Ovary (tissue), 9 donors: Measurements from ENCODE around the gene CDKAL1. TPM values are rescaled to one million over a fixed set of nuclear protein-coding genes. Genes with fewer than 3 reads are reported as not detected.

ENCODE experiments used
- DNase-seq, 5 donors: peaks; one replicate each; pipeline ENCODE4 v3.0.0-alpha.2; 2019 to 2020
- H3K27ac ChIP-seq, 2 donors: fragments of 200-600 bp; one replicate each; pipeline versions ENCODE4 v1.5.1 to v1.8.0; 2019 to 2022
- H3K27me3 ChIP-seq: fragments of 200-600 bp; one replicate; pipeline ENCODE4 v1.8.0; 2022
- H3K36me3 ChIP-seq: fragments of 200-600 bp; sonication (generic); one replicate; pipeline ENCODE4 v1.5.1; 2019
- H3K4me1 ChIP-seq: one replicate; pipeline ENCODE4 v1.8.1; 2013; ENCODE audit warnings: mild to moderate bottlenecking, moderate library complexity; ENCODE audit not compliant: insufficient read depth
- H3K4me3 ChIP-seq: fragments of 200-600 bp; sonication (generic); one replicate; pipeline ENCODE4 v1.5.1; 2017
- H3K9me3 ChIP-seq, 2 donors: fragments of 200-600 bp in 1 of 2; sonication (generic) in 1 of 2; one replicate each; pipeline versions ENCODE4 v1.5.1 to v1.8.1; 2013 to 2019; ENCODE audit warnings: mild to moderate bottlenecking in 1 of 2, moderate library complexity in 1 of 2
- CTCF ChIP-seq, 3 donors: fragments of 450-650 bp in 2 of 3; fragments of 200-600 bp in 1 of 3; IDR thresholded peaks; one replicate each; pipeline versions ENCODE4 v1.5.1 to v1.8.0; 2016 to 2022; ENCODE audit warnings: antibody characterized with exemption in 3 of 3, mild to moderate bottlenecking in 1 of 3
- EP300 ChIP-seq: sonication (generic); formaldehyde crosslinking; IDR thresholded peaks from one replicate; pipeline ENCODE4 v1.6.1; 2017; ENCODE audit warnings: antibody characterized with exemption
- POLR2A ChIP-seq: fragments of 450-650 bp; IDR thresholded peaks from one replicate; pipeline ENCODE4 v1.6.1; 2017; ENCODE audit warnings: antibody characterized with exemption, mild to moderate bottlenecking, moderate library complexity
- WGBS, 3 donors: extraction: QIAGEN DNeasy Blood & Tissue Kit in 1 of 3; methylation state at CpG; one replicate each; pipeline versions ENCODE4 v1.1.5 to v1.1.7; 2013 to 2017; 5-methylcytosine and 5-hydroxymethylcytosine counted together
- intact Hi-C, 4 donors: fragments of 100-400 bp; cut with DNase I; formaldehyde crosslinking; loops; one replicate each; pipeline versions ENCODE4 v1.11.0 to v1.15.1; 2022 to 2023
- polyA plus RNA-seq, 2 donors: library from polyadenylated mRNA; stranded (reverse); fragments of 200-250 nt in 1 of 2; fragments of 350-450 nt in 1 of 2; fragmentation: Illumina TruSeq in 1 of 2; extraction: RNeasy Lipid Tissue Mini Kit (QIAGEN cat#74804) in 1 of 2; gene quantifications; one replicate each; pipeline ENCODE4 v1.2.3, GENCODE V29; 2013 to 2014
- total RNA-seq, 7 donors: library from RNA; depleted of rRNA in 2 of 7; stranded (reverse); fragments of >200 nt in 2 of 7; fragmentation: NEBNext Ultra II Directional in 3 of 7; extraction: Animal tissue kit (Norgen Biotek cat#: 25700) in 3 of 7; gene quantifications; one replicate each; pipeline versions ENCODE4 v1.1.0 to v1.2.4, GENCODE V29; 2016 to 2023
- donor health status: DM: no; HTN: no; CAD: no; lungs with moderate emphysema.
- donor health status: DM: no; HTN: no; CAD: no.
- donor health status: Bipolar disorder and iron deficiency.
- donor health status: DM: yes; HTN: yes; CAD: no.
- donor health status: DM: no; HTN: no; CAD: no.
- donor health status: DM: yes; HTN: yes; CAD: no.

Gene CDKAL1
- total and polyA plus RNA-seq, 9 donors = 6.8 to 21.3 (median 18.9) TPM

- DNase-seq = no peak
- 72 to 79% (median 78%) methylated on average over 5 of the region's 5 CpGs for WGBS, 3 donors
Observed at GRCh38 chr6:20705741-20706140, 171.5 kb downstream of the CDKAL1 start.

GRCh38 chr6:20706238-20706938 is 172.1 kb downstream of the CDKAL1 start:
- Histone ChIP-seq H3K27ac (no peak overlapping the region), H3K4me1 (no peaks in the 10 kb centered on the region), H3K4me3 (no peak overlapping the region), H3K9me3 (no peaks in the 10 kb centered on the region), H3K27me3 (no peaks in the 10 kb centered on the region), H3K36me3 (no peaks in the 10 kb centered on the region)
- DNase-seq = no peak
- no peak for TF ChIP-seq POLR2A
- no peak for TF ChIP-seq CTCF (IDR thresholded peaks at IDR 0.05)
- TF ChIP-seq EP300 = no peak
- intact Hi-C loops = no loop called here
- 97 to 100% (median 98%) methylated on average over 1 of the region's 1 CpG for WGBS, 3 donors

More at GRCh38 chr6:20705741-20706140, 171.5 kb downstream of the CDKAL1 start:
- TF ChIP-seq EP300 (no peak), POLR2A (no peak), CTCF (IDR thresholded peaks at IDR 0.05) (no peak)
- H3K4me1 ChIP-seq = no peaks in the 10 kb centered on the region
- intact Hi-C loops = no loop called here
- H3K9me3 ChIP-seq = no peaks in the 10 kb centered on the region
- no peak overlapping the region for H3K27ac ChIP-seq
- no peaks in the 10 kb centered on the region for H3K36me3 ChIP-seq
- H3K27me3 ChIP-seq = no peaks in the 10 kb centered on the region
- H3K4me3 ChIP-seq = no peak overlapping the region

GRCh38 chr6:20706939-20707485 is 172.8 kb downstream of the CDKAL1 start:
- no peaks in the 10 kb centered on the region for H3K36me3 ChIP-seq
- no peaks in the 10 kb centered on the region for H3K27me3 ChIP-seq
- H3K4me1 ChIP-seq = no peaks in the 10 kb centered on the region
- intact Hi-C loops = no loop called here
- TF ChIP-seq EP300 (no peak), POLR2A (no peak), CTCF (IDR thresholded peaks at IDR 0.05) (no peak)
- DNase-seq = no peak
- no peak overlapping the region for H3K4me3 ChIP-seq
- H3K27ac ChIP-seq = no peak overlapping the region
- H3K9me3 ChIP-seq = no peaks in the 10 kb centered on the region
- WGBS, 3 donors = 52 to 71% (median 55%) methylated on average over 2 of the region's 2 CpGs

- Histone ChIP-seq H3K9me3 (no peaks in the 10 kb centered on the region), H3K36me3 (no peaks in the 10 kb centered on the region), H3K4me1 (no peaks in the 10 kb centered on the region), H3K27ac (no peak overlapping the region), H3K4me3 (no peak overlapping the region), H3K27me3 (no peaks in the 10 kb centered on the region)
- TF ChIP-seq CTCF (IDR thresholded peaks at IDR 0.05) = no peak
- TF ChIP-seq EP300 = no peak
- no peak for TF ChIP-seq POLR2A
- 95 to 96% (median 95%) methylated on average over 2 of the region's 2 CpGs for WGBS, 3 donors
- intact Hi-C loops = no loop called here
- DNase-seq = no peak
Observed at GRCh38 chr6:20707870-20708269, 173.6 kb downstream of the CDKAL1 start.
